ENCODE measurements around the gene OTUD5. TPM values are rescaled to one million over a fixed set of nuclear protein-coding genes. Genes with fewer than 3 reads are reported as not detected.

Gene OTUD5
- total RNA-seq, 1 donor from 2014 or later, result 50.2 TPM

- intact Hi-C loops (cut with micrococcal nuclease), result loop anchor here (5.0 to 10.0 kb wide), 2 partner anchors 87 to 270 kb away; partner anchors contain the start of gene GRIPAP1
Observed at GRCh38 chrX:48914593-48915493, 42.6 kb downstream of the OTUD5 start.

- intact Hi-C loops (cut with micrococcal nuclease), result loop anchor here (10.0 kb wide), 1 partner anchor 269 kb away; no protein-coding TSS in a partner anchor
Observed at GRCh38 chrX:48913605-48914366, 43.6 kb downstream of the OTUD5 start.

GRCh38 chrX:48911412-48912182, 45.8 kb downstream of the OTUD5 start, which contains the start of gene SLC35A2:
Gene SLC35A2 (minus strand): TSS chrX:48911646. CDS start chrX:48911636, 10 bp downstream.
- intact Hi-C loops (cut with micrococcal nuclease), result loop anchor here (1.0 to 10.0 kb wide), 2 partner anchors 14 to 267 kb away; partner anchors contain the start of genes PQBP1 and TIMM17B

GRCh38 chrX:48910926-48911411, 46.4 kb downstream of the OTUD5 start:
- intact Hi-C loops (cut with micrococcal nuclease), result loop anchor here (1.0 to 10.0 kb wide), 2 partner anchors 14 to 266 kb away; partner anchors contain the start of genes PQBP1 and TIMM17B

- intact Hi-C loops (cut with micrococcal nuclease), result loop anchor here (10.0 kb wide), 1 partner anchor 265 kb away; no protein-coding TSS in a partner anchor
Observed at GRCh38 chrX:48909703-48910294, 47.6 kb downstream of the OTUD5 start.

GRCh38 chrX:48908600-48908999, 48.8 kb downstream of the OTUD5 start:
- intact Hi-C loops (cut with micrococcal nuclease), result no loop called here

GRCh38 chrX:48905090-48905790, 52.2 kb downstream of the OTUD5 start:
- intact Hi-C loops (cut with micrococcal nuclease), result no loop called here

- intact Hi-C loops (cut with micrococcal nuclease), result no loop called here
Observed at GRCh38 chrX:48904626-48905025, 52.8 kb downstream of the OTUD5 start.

GRCh38 chrX:48904180-48904579, 53.2 kb downstream of the OTUD5 start:
- intact Hi-C loops (cut with micrococcal nuclease), result no loop called here

GRCh38 chrX:48903290-48903689, 54.1 kb downstream of the OTUD5 start:
- intact Hi-C loops (cut with micrococcal nuclease), result no loop called here

GRCh38 chrX:48902776-48903175, 54.6 kb downstream of the OTUD5 start:
- intact Hi-C loops (cut with micrococcal nuclease), result no loop called here

GRCh38 chrX:48902135-48902534, 55.3 kb downstream of the OTUD5 start:
- intact Hi-C loops (cut with micrococcal nuclease), result no loop called here

GRCh38 chrX:48901069-48901468, 56.3 kb downstream of the OTUD5 start:
- intact Hi-C loops (cut with micrococcal nuclease), result no loop called here

- intact Hi-C loops (cut with micrococcal nuclease), result loop anchor here (5.0 to 10.0 kb wide), 4 partner anchors 97 to 266 kb away; partner anchors contain the start of genes HDAC6, MAGIX, SUV39H1 and TFE3
Observed at GRCh38 chrX:48899078-48899410, 58.4 kb downstream of the OTUD5 start.

GRCh38 chrX:48897625-48898306, 59.6 kb downstream of the OTUD5 start, which contains the start of the genes PQBP1 and TIMM17B:
Gene PQBP1 (plus strand): TSS chrX:48897930. CDS start chrX:48898510, 580 bp downstream.
Gene TIMM17B (minus strand): TSS chrX:48897768. CDS start chrX:48897749, 19 bp downstream.
- intact Hi-C loops (cut with micrococcal nuclease), result loop anchor here (1.0 to 10.0 kb wide), 7 partner anchors 14 to 267 kb away; partner anchors contain the start of genes HDAC6, MAGIX, SLC35A2 and SUV39H1

GRCh38 chrX:48897157-48897624, 60.2 kb downstream of the OTUD5 start:
- intact Hi-C loops (cut with micrococcal nuclease), result loop anchor here (1.0 to 10.0 kb wide), 7 partner anchors 14 to 268 kb away; partner anchors contain the start of genes HDAC6, MAGIX, SLC35A2 and SUV39H1

- intact Hi-C loops (cut with micrococcal nuclease), result loop anchor here (1.0 to 10.0 kb wide), 7 partner anchors 15 to 268 kb away; partner anchors contain the start of genes HDAC6, MAGIX, SLC35A2 and SUV39H1
Observed at GRCh38 chrX:48896611-48897011, 60.8 kb downstream of the OTUD5 start.

GRCh38 chrX:48894891-48895290, 62.5 kb downstream of the OTUD5 start:
- intact Hi-C loops (cut with micrococcal nuclease), result loop anchor here (5.0 to 10.0 kb wide), 4 partner anchors 93 to 270 kb away; partner anchors contain the start of genes HDAC6, MAGIX, SUV39H1 and TFE3
